NB4 (cell line): ENCODE data around the gene EPHA10.

Experiments
- POLR2A ChIP-seq: IDR thresholded peaks from 2 replicates; pipeline ENCODE4 v1.6.1; 2011; ENCODE audit warnings: mild to moderate bottlenecking; ENCODE audit not compliant: insufficient read length; ENCODE audit errors: extremely low read depth
- TF ChIP-seq, protein P1 (sequence below): IDR thresholded peaks from one replicate; pipeline ENCODE4 v1.5.1; 2012; ENCODE audit warnings: low read depth, low read length

DNA sequence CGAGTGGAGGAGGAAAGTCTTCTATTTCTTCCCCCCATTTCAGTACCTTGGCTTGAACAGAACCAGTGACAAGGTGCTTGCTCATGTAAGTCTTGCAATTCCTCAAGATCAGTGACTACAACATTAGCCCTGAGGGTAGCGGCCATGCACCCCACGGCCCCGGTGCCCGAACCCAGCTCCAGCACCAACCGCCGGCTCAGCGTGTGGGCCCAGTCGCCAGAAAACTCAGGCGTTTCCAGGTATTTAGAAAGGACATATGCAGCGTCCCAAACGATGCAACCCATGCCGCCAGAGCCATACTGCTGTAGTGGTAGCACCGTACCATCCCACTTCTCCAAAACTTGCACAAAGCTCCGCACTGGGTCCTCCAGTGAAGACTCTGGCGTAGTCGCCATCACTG, 17.6 kb upstream of the EPHA10 start:
- TF ChIP-seq, protein P1, sequence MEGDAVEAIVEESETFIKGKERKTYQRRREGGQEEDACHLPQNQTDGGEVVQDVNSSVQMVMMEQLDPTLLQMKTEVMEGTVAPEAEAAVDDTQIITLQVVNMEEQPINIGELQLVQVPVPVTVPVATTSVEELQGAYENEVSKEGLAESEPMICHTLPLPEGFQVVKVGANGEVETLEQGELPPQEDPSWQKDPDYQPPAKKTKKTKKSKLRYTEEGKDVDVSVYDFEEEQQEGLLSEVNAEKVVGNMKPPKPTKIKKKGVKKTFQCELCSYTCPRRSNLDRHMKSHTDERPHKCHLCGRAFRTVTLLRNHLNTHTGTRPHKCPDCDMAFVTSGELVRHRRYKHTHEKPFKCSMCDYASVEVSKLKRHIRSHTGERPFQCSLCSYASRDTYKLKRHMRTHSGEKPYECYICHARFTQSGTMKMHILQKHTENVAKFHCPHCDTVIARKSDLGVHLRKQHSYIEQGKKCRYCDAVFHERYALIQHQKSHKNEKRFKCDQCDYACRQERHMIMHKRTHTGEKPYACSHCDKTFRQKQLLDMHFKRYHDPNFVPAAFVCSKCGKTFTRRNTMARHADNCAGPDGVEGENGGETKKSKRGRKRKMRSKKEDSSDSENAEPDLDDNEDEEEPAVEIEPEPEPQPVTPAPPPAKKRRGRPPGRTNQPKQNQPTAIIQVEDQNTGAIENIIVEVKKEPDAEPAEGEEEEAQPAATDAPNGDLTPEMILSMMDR, result no peak
- no peak for TF ChIP-seq POLR2A
